Measurements from ENCODE around the gene TLR3. TPM values are rescaled to one million over a fixed set of nuclear protein-coding genes. Genes with fewer than 3 reads are reported as not detected.
A peak's percentile ranks its signal among the peaks of the same experiment; 100 is the strongest.

TLR3 gene
- 4.3 and 9.7 TPM in 2 replicates for total RNA-seq (2014; rRNA removed; shearing (Covaris generic); ENCODE audit: low replicate concordance)

DNA sequence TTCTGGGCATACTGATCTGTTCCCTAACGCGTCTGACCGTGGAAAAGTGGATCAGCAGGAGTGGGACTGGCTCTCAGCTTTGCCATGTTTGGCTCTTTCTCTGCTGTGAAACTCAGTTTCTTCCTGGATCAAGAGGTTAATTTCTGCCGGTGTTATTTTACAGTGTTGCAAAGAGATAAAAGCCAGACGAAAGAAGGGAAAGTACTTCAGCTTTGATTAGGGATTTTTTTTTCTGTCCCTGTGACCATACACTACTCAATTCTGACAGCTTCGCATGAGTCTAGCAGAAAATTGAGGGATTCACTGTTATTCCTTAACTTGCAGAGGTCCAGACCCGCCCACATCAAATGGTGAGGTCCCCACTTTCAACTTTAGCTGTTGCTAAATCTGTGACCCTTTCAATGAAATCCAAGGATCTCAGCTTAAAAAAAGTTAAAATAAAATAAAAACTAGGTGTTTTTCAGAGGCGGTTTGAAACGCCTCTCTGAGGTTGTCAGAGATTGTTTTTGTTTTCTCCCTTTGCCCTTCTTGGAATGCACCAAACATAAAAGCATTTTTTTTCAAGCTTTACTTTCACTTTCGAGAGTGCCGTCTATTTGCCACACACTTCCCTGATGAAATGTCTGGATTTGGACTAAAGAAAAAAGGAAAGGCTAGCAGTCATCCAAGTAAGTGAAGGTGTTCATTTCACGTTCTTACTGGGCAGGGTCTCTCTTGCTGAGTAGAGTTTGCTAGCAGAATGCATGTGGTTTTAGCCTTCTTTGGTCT, at the start of gene TLR3:
TSS of gene TLR3 (plus strand) at position 576 of the 768 bp plus-strand sequence. CDS start 7,464 bp downstream, outside the sequence.
- Histone ChIP-seq H3K36me3 (ENCODE audit: insufficient read depth, low read length) (no peaks in the 10 kb centered on the region), H4K20me1 (ENCODE audit: insufficient read depth, low read depth, low read length) (no peaks in the 10 kb centered on the region), H3K9me3 (ENCODE audit: low read length) (no peaks in the 10 kb centered on the region), H3K9me2 (replicated peaks; ENCODE audit: insufficient read depth, low read length) (no peaks in the 10 kb centered on the region), H3K27ac (ENCODE audit: low read length) (no peak within 1 kb of the TSS), H3K27me3 (ENCODE audit: low read length) (no peaks in the 10 kb centered on the region), H3K4me2 (ENCODE audit: low read depth, low read length, poor library complexity, severe bottlenecking) (peak within 1 kb of the TSS; percentile 66), H3K4me1 (ENCODE audit: low read length) (peaks cover 35% of the 10 kb centered on the region), H2AFZ (ENCODE audit: low read length) (no peak within 1 kb of the TSS), H3K4me3 (ENCODE audit: low read length) (0 out of 2 replicates have a peak within 1 kb of the TSS, but pooled peaks have one; percentile 36), H3K9ac (ENCODE audit: low read length) (no peak within 1 kb of the TSS), H3K79me2 (ENCODE audit: low read length) (no peaks in the 10 kb centered on the region)
- DNase-seq: peak; percentile 46

DNA sequence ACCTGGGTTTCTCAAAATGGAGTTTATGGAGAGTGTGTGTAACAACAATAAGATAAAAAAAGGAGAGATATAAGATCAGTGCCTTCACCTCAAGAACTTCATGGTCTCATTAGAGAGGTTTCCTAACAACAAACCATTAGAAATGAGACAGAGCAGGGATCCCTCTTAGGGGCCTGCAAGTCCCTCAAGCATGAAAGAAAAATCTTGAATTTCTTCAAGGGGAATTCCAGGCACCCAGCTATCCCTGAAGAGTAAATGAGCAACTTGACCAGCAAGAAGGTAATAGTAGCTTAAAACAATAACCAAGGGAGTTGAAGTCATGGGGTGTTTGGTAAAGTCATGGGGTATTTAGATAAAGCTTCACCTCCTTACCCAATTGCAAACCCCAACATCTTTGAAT, 49.7 kb upstream of the TLR3 start:
- no peaks in the 10 kb centered on the region for H3K9me2 ChIP-seq (replicated peaks; ENCODE audit: insufficient read depth, low read length)
- H3K9ac ChIP-seq (ENCODE audit: low read length): no peak overlapping the region
- no peaks in the 10 kb centered on the region for H3K9me3 ChIP-seq (ENCODE audit: low read length)
- no peaks in the 10 kb centered on the region for H4K20me1 ChIP-seq (ENCODE audit: insufficient read depth, low read depth, low read length)
- no peak overlapping the region for H3K27ac ChIP-seq (ENCODE audit: low read length)
- DNase-seq: no peak
- H3K4me3 ChIP-seq (ENCODE audit: low read length): no peak overlapping the region
- no peaks in the 10 kb centered on the region for H3K36me3 ChIP-seq (ENCODE audit: insufficient read depth, low read length)
- no peak overlapping the region for H2AFZ ChIP-seq (ENCODE audit: low read length)
- H3K4me2 ChIP-seq (ENCODE audit: low read depth, low read length, poor library complexity, severe bottlenecking): no peak overlapping the region
- H3K4me1 ChIP-seq (ENCODE audit: low read length): no peaks in the 10 kb centered on the region
- no peaks in the 10 kb centered on the region for H3K79me2 ChIP-seq (ENCODE audit: low read length)
- no peaks in the 10 kb centered on the region for H3K27me3 ChIP-seq (ENCODE audit: low read length)

DNA sequence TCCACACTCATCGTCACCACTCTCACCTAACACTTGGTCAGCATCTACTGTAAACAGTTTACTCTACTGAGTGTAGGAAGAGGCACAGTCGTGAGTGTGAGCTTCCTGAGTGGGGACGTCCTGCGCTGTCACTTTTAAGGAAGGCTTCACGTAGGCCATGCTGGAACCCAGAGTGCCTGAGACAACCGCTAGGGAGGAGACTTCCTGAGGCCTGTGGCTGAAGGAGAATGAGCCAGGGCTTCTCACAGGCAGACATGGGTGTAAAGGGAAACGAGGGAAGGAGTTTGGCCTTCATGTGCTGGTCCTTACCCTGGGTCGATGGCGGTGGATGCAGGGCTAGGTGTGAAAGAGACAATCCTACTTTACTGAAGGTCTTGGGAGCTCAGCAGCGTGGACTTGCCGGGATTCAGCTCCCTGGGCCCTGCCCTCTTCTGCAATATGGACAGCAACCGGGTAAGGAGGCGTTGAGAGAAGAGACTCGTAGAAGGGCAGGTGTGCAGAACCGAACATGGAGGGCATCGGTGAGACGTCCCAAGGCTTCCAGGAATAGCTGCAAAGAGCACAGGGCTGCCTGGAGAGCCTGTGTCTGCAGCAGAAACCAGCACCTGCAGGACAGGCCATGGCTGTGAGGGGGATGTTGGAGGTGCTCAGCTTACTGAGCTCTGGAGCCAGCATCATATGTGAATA, 48.7 kb upstream of the TLR3 start:
- H3K36me3 ChIP-seq (ENCODE audit: insufficient read depth, low read length): no peaks in the 10 kb centered on the region

GRCh38 chr4:186020793-186021407, 48.1 kb upstream of the TLR3 start:
- no peaks in the 10 kb centered on the region for H3K9me2 ChIP-seq (replicated peaks; ENCODE audit: insufficient read depth, low read length)
- no peak overlapping the region for H3K9ac ChIP-seq (ENCODE audit: low read length)
- H2AFZ ChIP-seq (ENCODE audit: low read length): no peak overlapping the region
- no peak overlapping the region for H3K4me3 ChIP-seq (ENCODE audit: low read length)
- no peaks in the 10 kb centered on the region for H3K36me3 ChIP-seq (ENCODE audit: insufficient read depth, low read length)
- no peak overlapping the region for H3K27ac ChIP-seq (ENCODE audit: low read length)
- H3K4me1 ChIP-seq (ENCODE audit: low read length): no peaks in the 10 kb centered on the region
- H3K9me3 ChIP-seq (ENCODE audit: low read length): no peaks in the 10 kb centered on the region
- no peaks in the 10 kb centered on the region for H3K79me2 ChIP-seq (ENCODE audit: low read length)
- no peak overlapping the region for H3K4me2 ChIP-seq (ENCODE audit: low read depth, low read length, poor library complexity, severe bottlenecking)
- DNase-seq: no peak
- H4K20me1 ChIP-seq (ENCODE audit: insufficient read depth, low read depth, low read length): no peaks in the 10 kb centered on the region
- H3K27me3 ChIP-seq (ENCODE audit: low read length): no peaks in the 10 kb centered on the region

More for the DNA sequence above, 48.7 kb upstream of the TLR3 start:
- no peaks in the 10 kb centered on the region for H3K4me1 ChIP-seq (ENCODE audit: low read length)
- DNase-seq: no peak
- no peak overlapping the region for H3K4me2 ChIP-seq (ENCODE audit: low read depth, low read length, poor library complexity, severe bottlenecking)
- no peaks in the 10 kb centered on the region for H3K79me2 ChIP-seq (ENCODE audit: low read length)
- H3K9me2 ChIP-seq (replicated peaks; ENCODE audit: insufficient read depth, low read length): no peaks in the 10 kb centered on the region
- no peaks in the 10 kb centered on the region for H3K9me3 ChIP-seq (ENCODE audit: low read length)
- no peak overlapping the region for H3K27ac ChIP-seq (ENCODE audit: low read length)
- H3K4me3 ChIP-seq (ENCODE audit: low read length): no peak overlapping the region
- H3K9ac ChIP-seq (ENCODE audit: low read length): no peak overlapping the region
- H3K27me3 ChIP-seq (ENCODE audit: low read length): no peaks in the 10 kb centered on the region
- H2AFZ ChIP-seq (ENCODE audit: low read length): no peak overlapping the region
- H4K20me1 ChIP-seq (ENCODE audit: insufficient read depth, low read depth, low read length): no peaks in the 10 kb centered on the region

DNA sequence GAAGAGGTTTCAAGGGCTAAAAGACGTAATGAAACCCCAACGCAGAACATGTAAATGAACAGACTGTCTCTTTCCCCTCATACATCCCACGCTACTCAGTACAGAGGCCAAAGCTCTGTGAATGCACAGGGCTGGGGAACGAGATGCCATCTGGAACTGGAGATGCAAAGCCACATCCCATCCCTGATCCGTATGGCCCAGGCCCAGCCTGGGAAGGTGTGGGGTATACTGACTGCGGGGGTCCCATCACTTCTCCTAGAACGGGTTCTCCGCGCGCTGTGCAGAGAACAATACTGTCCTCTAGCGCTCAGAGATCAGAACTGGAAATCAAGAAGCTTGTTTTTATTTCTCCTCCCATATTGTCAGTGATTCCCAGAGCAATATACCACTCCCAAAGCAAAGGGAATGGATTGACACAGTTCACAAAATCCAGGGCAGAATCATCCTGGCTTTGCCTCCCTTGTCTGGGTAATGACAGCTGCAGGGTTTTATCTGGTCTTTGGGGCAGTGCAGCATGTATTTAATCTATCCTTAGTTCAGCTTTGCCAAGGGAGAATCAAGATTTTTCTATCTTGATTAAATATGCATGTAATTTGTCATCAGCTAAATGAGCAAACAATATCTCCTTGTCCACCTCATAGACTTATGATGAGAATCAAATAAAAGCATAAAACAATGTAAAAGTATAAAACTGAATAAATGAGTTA, 47.3 kb upstream of the TLR3 start:
- peak; percentile 54 for DNase-seq

DNA sequence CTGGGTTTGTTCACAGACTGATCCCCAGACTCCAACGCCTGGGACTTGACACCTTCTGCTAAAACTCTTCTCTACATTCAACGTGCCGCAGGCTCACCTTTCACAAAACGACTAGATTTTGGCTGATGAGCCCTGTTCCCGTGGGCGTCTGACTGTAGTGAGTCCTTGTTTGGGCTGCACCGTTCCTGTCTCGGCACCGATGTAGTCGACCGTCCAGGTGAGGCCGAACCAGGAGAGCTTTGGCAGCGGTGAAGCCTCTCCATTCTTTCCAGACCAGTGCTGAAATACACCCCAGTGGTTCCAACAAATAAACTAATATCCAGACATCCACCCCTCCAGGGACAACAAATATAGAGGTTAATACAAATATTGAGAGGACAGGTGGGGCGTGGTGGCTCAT, 45.0 kb upstream of the TLR3 start:
- no peak overlapping the region for H3K4me3 ChIP-seq (ENCODE audit: low read length)
- no peak overlapping the region for H3K4me2 ChIP-seq (ENCODE audit: low read depth, low read length, poor library complexity, severe bottlenecking)
- no peaks in the 10 kb centered on the region for H3K27me3 ChIP-seq (ENCODE audit: low read length)
- H3K79me2 ChIP-seq (ENCODE audit: low read length): no peaks in the 10 kb centered on the region
- no peaks in the 10 kb centered on the region for H3K36me3 ChIP-seq (ENCODE audit: insufficient read depth, low read length)
- no peak overlapping the region for H3K27ac ChIP-seq (ENCODE audit: low read length)
- H3K9me2 ChIP-seq (replicated peaks; ENCODE audit: insufficient read depth, low read length): no peaks in the 10 kb centered on the region
- H3K4me1 ChIP-seq (ENCODE audit: low read length): no peaks in the 10 kb centered on the region
- H3K9me3 ChIP-seq (ENCODE audit: low read length): no peaks in the 10 kb centered on the region
- H3K9ac ChIP-seq (ENCODE audit: low read length): no peak overlapping the region
- H2AFZ ChIP-seq (ENCODE audit: low read length): no peak overlapping the region
- no peak for DNase-seq
- H4K20me1 ChIP-seq (ENCODE audit: insufficient read depth, low read depth, low read length): no peaks in the 10 kb centered on the region

More for the DNA sequence above, 47.3 kb upstream of the TLR3 start:
- no peaks in the 10 kb centered on the region for H3K36me3 ChIP-seq (ENCODE audit: insufficient read depth, low read length)
- no peaks in the 10 kb centered on the region for H3K27me3 ChIP-seq (ENCODE audit: low read length)
- H3K4me3 ChIP-seq (ENCODE audit: low read length): no peak overlapping the region
- H3K27ac ChIP-seq (ENCODE audit: low read length): no peak overlapping the region
- H3K9me2 ChIP-seq (replicated peaks; ENCODE audit: insufficient read depth, low read length): no peaks in the 10 kb centered on the region
- no peaks in the 10 kb centered on the region for H4K20me1 ChIP-seq (ENCODE audit: insufficient read depth, low read depth, low read length)
- H2AFZ ChIP-seq (ENCODE audit: low read length): no peak overlapping the region
- H3K4me1 ChIP-seq (ENCODE audit: low read length): no peaks in the 10 kb centered on the region
- H3K9me3 ChIP-seq (ENCODE audit: low read length): no peaks in the 10 kb centered on the region
- no peak overlapping the region for H3K9ac ChIP-seq (ENCODE audit: low read length)
- no peak overlapping the region for H3K4me2 ChIP-seq (ENCODE audit: low read depth, low read length, poor library complexity, severe bottlenecking)
- H3K79me2 ChIP-seq (ENCODE audit: low read length): no peaks in the 10 kb centered on the region

DNA sequence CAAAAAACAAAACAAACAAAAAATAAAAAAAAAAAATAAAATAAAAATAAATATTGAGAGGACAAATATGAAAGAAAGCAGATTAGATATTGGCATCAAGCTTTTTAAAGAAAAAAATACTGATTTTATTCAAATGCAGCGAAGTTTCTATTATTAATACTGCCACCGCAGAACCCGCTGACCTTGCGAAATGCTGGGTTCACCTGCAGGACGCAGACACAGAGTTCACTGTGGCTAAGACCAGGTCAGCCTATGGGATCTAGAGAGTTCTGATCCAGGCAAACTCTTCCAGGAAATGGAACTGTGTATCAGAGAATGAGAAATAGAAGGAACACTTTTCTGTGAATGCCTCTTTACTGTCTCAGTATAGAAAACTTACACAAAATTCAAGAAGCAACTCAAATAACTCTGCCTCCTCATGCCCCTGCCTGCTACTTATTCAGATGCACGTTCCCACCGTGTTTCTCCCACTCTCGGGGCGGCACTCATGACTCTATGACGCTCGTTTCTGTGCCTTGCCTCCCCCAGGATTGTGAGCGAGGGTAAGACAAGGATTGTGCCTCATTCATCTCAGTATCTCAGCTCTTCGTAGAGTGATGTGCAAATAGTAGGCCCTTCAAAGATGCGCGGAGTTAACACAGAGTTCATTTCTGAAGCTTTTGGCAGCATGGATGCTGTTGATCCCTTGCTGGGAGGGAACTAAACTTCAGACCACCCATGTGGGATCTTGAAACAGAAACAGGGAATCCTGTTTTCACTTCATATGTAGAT, 44.1 kb upstream of the TLR3 start:
- H3K9me2 ChIP-seq (replicated peaks; ENCODE audit: insufficient read depth, low read length): no peaks in the 10 kb centered on the region
- H3K36me3 ChIP-seq (ENCODE audit: insufficient read depth, low read length): no peaks in the 10 kb centered on the region
- H4K20me1 ChIP-seq (ENCODE audit: insufficient read depth, low read depth, low read length): no peaks in the 10 kb centered on the region
- H3K4me1 ChIP-seq (ENCODE audit: low read length): no peaks in the 10 kb centered on the region
- no peak overlapping the region for H2AFZ ChIP-seq (ENCODE audit: low read length)
- DNase-seq: no peak
- no peak overlapping the region for H3K4me2 ChIP-seq (ENCODE audit: low read depth, low read length, poor library complexity, severe bottlenecking)
- no peaks in the 10 kb centered on the region for H3K9me3 ChIP-seq (ENCODE audit: low read length)
- H3K9ac ChIP-seq (ENCODE audit: low read length): no peak overlapping the region
- H3K27me3 ChIP-seq (ENCODE audit: low read length): no peaks in the 10 kb centered on the region
- no peak overlapping the region for H3K27ac ChIP-seq (ENCODE audit: low read length)
- no peaks in the 10 kb centered on the region for H3K79me2 ChIP-seq (ENCODE audit: low read length)
- no peak overlapping the region for H3K4me3 ChIP-seq (ENCODE audit: low read length)
